AG08395 (cell line): ENCODE measurements around the gene SLC25A33.
"Not testable (repeated sequence)": the region's sequence is repeated elsewhere in the genome, so short reads cannot be mapped to it uniquely, and the experiment has no call there.

Experiments
- DNase-seq: peaks from one replicate; pipeline ENCODE4 v3.0.0; 2012; ENCODE audit warnings: mixed read lengths, low spot score

Gene SLC25A33

GRCh38 chr1:9539165-9539828 lies at the start of gene SLC25A33:
Gene SLC25A33 (plus strand): TSS chr1:9539465. CDS start chr1:9539692, 227 bp downstream.
- DNase-seq: peak; percentile 99

GRCh38 chr1:9490605-9491339 lies 48.5 kb upstream of the SLC25A33 start:
- peak; percentile 86 for DNase-seq

- no peak for DNase-seq
Observed at GRCh38 chr1:9493326-9493725, 45.9 kb upstream of the SLC25A33 start.

- peak; percentile 57 for DNase-seq
Observed at GRCh38 chr1:9494936-9495758, 44.1 kb upstream of the SLC25A33 start.

GRCh38 chr1:9495854-9496374 lies 43.4 kb upstream of the SLC25A33 start:
- DNase-seq: no peak

- no peak for DNase-seq
Observed at GRCh38 chr1:9500756-9501754, 38.2 kb upstream of the SLC25A33 start.

GRCh38 chr1:9503001-9503675 lies 36.1 kb upstream of the SLC25A33 start:
- DNase-seq: no peak

- no peak for DNase-seq
Observed at GRCh38 chr1:9505143-9505542, 34.1 kb upstream of the SLC25A33 start.

GRCh38 chr1:9506901-9507300 lies 32.4 kb upstream of the SLC25A33 start:
- no peak for DNase-seq

- DNase-seq: no peak
Observed at GRCh38 chr1:9510130-9510529, 29.1 kb upstream of the SLC25A33 start.

GRCh38 chr1:9515550-9515949 lies 23.7 kb upstream of the SLC25A33 start:
- not testable (repeated sequence) for DNase-seq

GRCh38 chr1:9518454-9518998 lies 20.7 kb upstream of the SLC25A33 start:
- DNase-seq: no peak

GRCh38 chr1:9520411-9520810 lies 18.9 kb upstream of the SLC25A33 start:
- no peak for DNase-seq

- peak; percentile 54 for DNase-seq
Observed at GRCh38 chr1:9529190-9529589, 10.1 kb upstream of the SLC25A33 start.

- DNase-seq: no peak
Observed at GRCh38 chr1:9530320-9530719, 8.9 kb upstream of the SLC25A33 start.

- DNase-seq: no peak
Observed at GRCh38 chr1:9534953-9535352, 4.3 kb upstream of the SLC25A33 start.

- DNase-seq: no peak
Observed at GRCh38 chr1:9536301-9536700, 3.0 kb upstream of the SLC25A33 start.

GRCh38 chr1:9537863-9538668 lies 1.2 kb upstream of the SLC25A33 start:
- DNase-seq: no peak

- no peak for DNase-seq
Observed at GRCh38 chr1:9538669-9539164, 548 bp upstream of the SLC25A33 start.
